Duodenal mucosa (tissue), 2 donors: ENCODE data around the gene TARS2.
A peak's percentile ranks its signal among the peaks of the same experiment; 100 is the strongest.

ENCODE experiments used
- H3K27ac ChIP-seq: one replicate; pipeline ENCODE4 v1.7.0; 2013; ENCODE audit warnings: low read depth, low read length
- H3K27me3 ChIP-seq, 2 donors: one replicate each; pipeline ENCODE4 v1.7.0; 2013; ENCODE audit warnings: low read length in 2 of 2, control low read depth in 1 of 2; ENCODE audit not compliant: insufficient read depth in 2 of 2, control insufficient read depth in 1 of 2
- H3K36me3 ChIP-seq, 2 donors: one replicate each; pipeline ENCODE4 v1.7.0; 2013; ENCODE audit warnings: low read length in 2 of 2, control low read depth in 1 of 2; ENCODE audit not compliant: insufficient read depth in 2 of 2, control insufficient read depth in 1 of 2
- H3K4me1 ChIP-seq, 2 donors: one replicate each; pipeline ENCODE4 v1.7.0; 2013; ENCODE audit warnings: low read length in 2 of 2, control low read depth in 1 of 2; ENCODE audit not compliant: insufficient read depth in 2 of 2, control insufficient read depth in 1 of 2
- H3K4me3 ChIP-seq, 2 donors: one replicate each; pipeline ENCODE4 v1.7.0; 2013; ENCODE audit warnings: low read length in 2 of 2, low read depth in 1 of 2
- H3K9ac ChIP-seq, 2 donors: one replicate each; pipeline ENCODE4 v1.7.0; 2013; ENCODE audit warnings: low read length in 2 of 2, low read depth in 1 of 2
- H3K9me3 ChIP-seq, 2 donors: one replicate each; pipeline ENCODE4 v1.7.0; 2013; ENCODE audit warnings: low read length in 2 of 2, control low read depth in 1 of 2; ENCODE audit not compliant: control insufficient read depth in 1 of 2

Gene TARS2

GRCh38 chr1:150474869-150475268 is 12.3 kb upstream of the TARS2 start:
- no peak overlapping the region for H3K4me3 ChIP-seq
- no peaks in the 10 kb centered on the region for H3K9me3 ChIP-seq
- H3K36me3 ChIP-seq, result peaks cover 30 to 34% of the 10 kb centered on the region in 2 donors
- H3K27me3 ChIP-seq, result no peaks in the 10 kb centered on the region
- H3K27ac ChIP-seq, result no peak overlapping the region
- H3K4me1 ChIP-seq, result peaks cover 6 to 9% of the 10 kb centered on the region in 2 donors
- no peak overlapping the region for H3K9ac ChIP-seq

DNA sequence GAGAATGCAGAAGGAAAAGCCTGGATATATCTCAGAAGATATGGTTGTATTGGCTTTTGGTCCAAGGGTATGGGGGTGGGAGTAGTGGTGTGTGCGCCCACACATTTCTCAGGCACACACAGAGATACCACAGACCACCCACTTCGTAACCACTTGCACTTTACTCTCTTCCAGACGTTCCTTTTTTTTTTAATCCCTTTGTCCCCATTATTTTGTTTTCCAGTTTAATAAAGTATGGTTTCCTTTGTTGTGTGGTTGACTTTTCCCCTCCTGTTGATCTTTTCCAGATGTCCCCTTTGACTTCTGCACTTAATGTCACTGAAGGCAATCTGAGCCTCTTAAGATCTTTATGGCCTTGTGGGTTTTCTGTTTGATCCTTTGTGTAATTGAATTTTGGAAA is 10.5 kb upstream of the TARS2 start:
- no peaks in the 10 kb centered on the region for H3K9me3 ChIP-seq
- H3K27me3 ChIP-seq, result no peaks in the 10 kb centered on the region
- no peak overlapping the region for H3K9ac ChIP-seq
- H3K4me1 ChIP-seq, result peaks cover 6 to 9% of the 10 kb centered on the region in 2 donors
- H3K36me3 ChIP-seq, result peaks cover 15 to 18% of the 10 kb centered on the region in 2 donors
- no peak overlapping the region for H3K27ac ChIP-seq
- H3K4me3 ChIP-seq, result no peak overlapping the region

- Histone ChIP-seq H3K9ac (no peak overlapping the region), H3K9me3 (no peaks in the 10 kb centered on the region), H3K36me3 (peaks cover 9 to 12% of the 10 kb centered on the region in 2 donors), H3K27me3 (no peaks in the 10 kb centered on the region), H3K27ac (no peak overlapping the region), H3K4me1 (peaks cover 6 to 9% of the 10 kb centered on the region in 2 donors), H3K4me3 (no peak overlapping the region)
Observed at GRCh38 chr1:150477320-150477719, 9.9 kb upstream of the TARS2 start.

- H3K27me3 ChIP-seq, result no peaks in the 10 kb centered on the region
- H3K9me3 ChIP-seq, result no peaks in the 10 kb centered on the region
- H3K4me3 ChIP-seq, result no peak overlapping the region
- no peak overlapping the region for H3K27ac ChIP-seq
- H3K4me1 ChIP-seq, result peaks cover 6 to 9% of the 10 kb centered on the region in 2 donors
- H3K36me3 ChIP-seq, result peaks cover 5 to 8% of the 10 kb centered on the region in 2 donors
- H3K9ac ChIP-seq, result no peak overlapping the region
Observed at GRCh38 chr1:150477733-150478132, 9.5 kb upstream of the TARS2 start.

- no peak overlapping the region for H3K9ac ChIP-seq
- H3K9me3 ChIP-seq, result no peaks in the 10 kb centered on the region
- H3K4me3 ChIP-seq, result no peak overlapping the region
- no peaks in the 10 kb centered on the region for H3K36me3 ChIP-seq
- peaks cover 6 to 9% of the 10 kb centered on the region in 2 donors for H3K4me1 ChIP-seq
- no peaks in the 10 kb centered on the region for H3K27me3 ChIP-seq
- no peak overlapping the region for H3K27ac ChIP-seq
Observed at GRCh38 chr1:150479370-150479769, 7.8 kb upstream of the TARS2 start.

- H3K27ac ChIP-seq, result no peak overlapping the region
- no peaks in the 10 kb centered on the region for H3K36me3 ChIP-seq
- H3K9ac ChIP-seq, result no peak overlapping the region
- H3K27me3 ChIP-seq, result no peaks in the 10 kb centered on the region
- H3K9me3 ChIP-seq, result no peaks in the 10 kb centered on the region
- no peak overlapping the region for H3K4me3 ChIP-seq
- H3K4me1 ChIP-seq, result peaks cover 6 to 9% of the 10 kb centered on the region in 2 donors
Observed at GRCh38 chr1:150479927-150480352, 7.3 kb upstream of the TARS2 start.

GRCh38 chr1:150484431-150484830 is 2.8 kb upstream of the TARS2 start:
- H3K9me3 ChIP-seq, result no peaks in the 10 kb centered on the region
- no peak overlapping the region for H3K9ac ChIP-seq
- H3K4me3 ChIP-seq, result no peak overlapping the region
- H3K27ac ChIP-seq, result no peak overlapping the region
- peaks cover 0 to 7% of the 10 kb centered on the region in 2 donors for H3K36me3 ChIP-seq
- peaks cover 6 to 7% of the 10 kb centered on the region in 2 donors for H3K4me1 ChIP-seq
- no peaks in the 10 kb centered on the region for H3K27me3 ChIP-seq

GRCh38 chr1:150484861-150485260 is 2.4 kb upstream of the TARS2 start:
- no peaks in the 10 kb centered on the region for H3K9me3 ChIP-seq
- H3K4me3 ChIP-seq, result no peak overlapping the region
- no peak overlapping the region for H3K9ac ChIP-seq
- no peak overlapping the region for H3K27ac ChIP-seq
- H3K27me3 ChIP-seq, result no peaks in the 10 kb centered on the region
- H3K36me3 ChIP-seq, result peaks cover 0 to 9% of the 10 kb centered on the region in 2 donors
- H3K4me1 ChIP-seq, result peaks cover 6 to 7% of the 10 kb centered on the region in 2 donors

GRCh38 chr1:150487763-150488115 is 520 bp downstream of the TARS2 start:
- Histone ChIP-seq H3K4me3 (peak overlapping the region; percentile 90 to 96), H3K4me1 (peaks cover 6 to 7% of the 10 kb centered on the region in 2 donors), H3K27ac (no peak overlapping the region), H3K27me3 (no peaks in the 10 kb centered on the region), H3K36me3 (peaks cover 7 to 33% of the 10 kb centered on the region in 2 donors), H3K9me3 (no peaks in the 10 kb centered on the region), H3K9ac (peak overlapping the region; percentile 61 to 81)

- Histone ChIP-seq H3K9ac (no peak overlapping the region), H3K27ac (no peak overlapping the region), H3K36me3 (peaks cover 20 to 58% of the 10 kb centered on the region in 2 donors)
Observed at GRCh38 chr1:150493175-150493574, 6.0 kb downstream of the TARS2 start.

GRCh38 chr1:150498342-150498741 is 11.1 kb downstream of the TARS2 start:
- peaks cover 25 to 44% of the 10 kb centered on the region in 2 donors for H3K36me3 ChIP-seq

More at GRCh38 chr1:150493175-150493574, 6.0 kb downstream of the TARS2 start:
- Histone ChIP-seq H3K9me3 (no peaks in the 10 kb centered on the region), H3K27me3 (no peaks in the 10 kb centered on the region), H3K4me3 (no peak overlapping the region), H3K4me1 (peaks cover 0 to 2% of the 10 kb centered on the region in 2 donors)

More at GRCh38 chr1:150498342-150498741, 11.1 kb downstream of the TARS2 start:
- Histone ChIP-seq H3K9ac (no peak overlapping the region), H3K9me3 (no peaks in the 10 kb centered on the region), H3K4me1 (no peaks in the 10 kb centered on the region), H3K27me3 (no peaks in the 10 kb centered on the region), H3K4me3 (no peak overlapping the region), H3K27ac (no peak overlapping the region)
